Keratinocyte (primary cell): Measurements from ENCODE around the gene NCEH1. TPM values are rescaled to one million over a fixed set of nuclear protein-coding genes. Genes with fewer than 3 reads are reported as not detected.
A peak's percentile ranks its signal among the peaks of the same experiment; 100 is the strongest.

Experiments
- DNase-seq: peaks from one replicate; pipeline ENCODE4 v3.0.0-alpha.2; 2011; ENCODE audit warnings: low read depth, missing footprints, low spot score
- FAIRE-seq: peaks from 2 replicates; lab custom pipeline; 2011; peaks lifted over from hg19 to GRCh38; lab: Jason Lieb, UNC
- H2AFZ ChIP-seq: 2 replicates; pipeline ENCODE4 v1.6.0; 2012; ENCODE audit warnings: low read length, control low read depth, inconsistent platforms; ENCODE audit not compliant: control insufficient read depth
- H3K27ac ChIP-seq: 2 replicates; pipeline ENCODE4 v1.5.1; 2011; ENCODE audit warnings: low read length; ENCODE audit not compliant: control insufficient read depth, insufficient read depth
- H3K27me3 ChIP-seq: 3 replicates; pipeline ENCODE4 v1.6.0; 2011; ENCODE audit warnings: low read length; ENCODE audit not compliant: control insufficient read depth, insufficient read depth; ENCODE audit errors: extremely low read depth
- H3K36me3 ChIP-seq, 2 experiments: 2 replicates in 1 of 2; 3 replicates in 1 of 2; pipeline ENCODE4 v1.5.1; 2011; ENCODE audit warnings: low read length in 2 of 2, mild to moderate bottlenecking in 1 of 2; ENCODE audit not compliant: control insufficient read depth in 2 of 2, insufficient read depth in 2 of 2; ENCODE audit errors: extremely low read depth in 1 of 2
- H3K4me1 ChIP-seq: 3 replicates; pipeline ENCODE4 v1.5.1; 2011; ENCODE audit warnings: low read length; ENCODE audit not compliant: control insufficient read depth, insufficient read depth; ENCODE audit errors: extremely low read depth
- H3K4me2 ChIP-seq: 3 replicates; pipeline ENCODE4 v1.6.0; 2011; ENCODE audit warnings: low read depth, low read length; ENCODE audit not compliant: control insufficient read depth, insufficient read depth; ENCODE audit errors: extremely low read depth
- H3K4me3 ChIP-seq, 3 experiments: fragments of 200-600 bp in 1 of 3; sonication (generic) in 1 of 3; 2 replicates in 2 of 3; 3 replicates in 1 of 3; pipeline ENCODE4 v1.5.1; 2011 to 2016; ENCODE audit warnings: low read length in 3 of 3, mild to moderate bottlenecking in 3 of 3, control low read depth in 2 of 3, inconsistent platforms in 1 of 3, low read depth in 1 of 3, mixed read lengths in 1 of 3, mixed run types in 1 of 3, moderate library complexity in 1 of 3; ENCODE audit not compliant: control insufficient read depth in 2 of 3, insufficient read depth in 2 of 3; ENCODE audit errors: extremely low read depth in 1 of 3
- H3K79me2 ChIP-seq: 2 replicates; pipeline ENCODE4 v1.6.0; 2012; ENCODE audit warnings: low read length; ENCODE audit not compliant: control insufficient read depth, insufficient read depth
- H3K9ac ChIP-seq: 3 replicates; pipeline ENCODE4 v1.6.0; 2011; ENCODE audit warnings: low read length; ENCODE audit not compliant: control insufficient read depth, insufficient read depth; ENCODE audit errors: extremely low read depth
- H3K9me1 ChIP-seq: 3 replicates; pipeline ENCODE4 v1.6.0; 2011; ENCODE audit warnings: low read length; ENCODE audit not compliant: control insufficient read depth, insufficient read depth; ENCODE audit errors: extremely low read depth
- H3K9me3 ChIP-seq: 2 replicates; pipeline ENCODE4 v1.5.1; 2012; ENCODE audit warnings: low read depth, low read length; ENCODE audit not compliant: control insufficient read depth
- H4K20me1 ChIP-seq: 3 replicates; pipeline ENCODE4 v1.6.0; 2011; ENCODE audit warnings: low read length; ENCODE audit not compliant: control insufficient read depth, insufficient read depth; ENCODE audit errors: extremely low read depth
- CTCF ChIP-seq, 3 experiments: IDR thresholded peaks in 1 of 3; conservative IDR thresholded peaks in 1 of 3; optimal IDR thresholded peaks in 1 of 3; 2 replicates in 2 of 3; 3 replicates in 1 of 3; pipeline versions ENCODE3 to v1.5.1; 2011; ENCODE audit warnings: low read length in 3 of 3, mild to moderate bottlenecking in 3 of 3, moderate library complexity in 2 of 3, control low read depth in 1 of 3, inconsistent platforms in 1 of 3; ENCODE audit not compliant: insufficient read depth in 2 of 3; ENCODE audit errors: extremely low read depth in 1 of 3
- EZH2 ChIP-seq: IDR thresholded peaks from one replicate; pipeline ENCODE4 v1.6.1; 2012; ENCODE audit warnings: inconsistent platforms, mild to moderate bottlenecking, low read length, moderate library complexity
- dilution Hi-C: fragments of 300-500 bp; cut with MboI; formaldehyde crosslinking; loops from one replicate; pipeline ENCODE4 v1.7.0; 2020; ENCODE audit warnings: low sequenced_read_pairs; ENCODE audit not compliant: extremely low pct_ligation_motif_present
- polyA plus RNA-seq, 5 experiments: library from polyadenylated mRNA; depleted of rRNA in 3 of 5; stranded (reverse) in 3 of 5; stranded (forward) in 1 of 5; unstranded in 1 of 5; fragments of >200 nt; gene quantifications; 1 replicate in 1 of 5; 2 replicates in 3 of 5; 3 replicates in 1 of 5; pipeline versions ENCODE4 v1.2.1 to v1.2.3, GENCODE V29; 2011 to 2012; ENCODE audit warnings: missing spikeins in 2 of 5, low read depth in 1 of 5, low replicate concordance in 1 of 5

The NCEH1 gene
- polyA plus RNA-seq, 1 donor (not counting 4 experiments of a cell fraction or from before 2014, with no cell fraction given) = 13.2 TPM

DNA sequence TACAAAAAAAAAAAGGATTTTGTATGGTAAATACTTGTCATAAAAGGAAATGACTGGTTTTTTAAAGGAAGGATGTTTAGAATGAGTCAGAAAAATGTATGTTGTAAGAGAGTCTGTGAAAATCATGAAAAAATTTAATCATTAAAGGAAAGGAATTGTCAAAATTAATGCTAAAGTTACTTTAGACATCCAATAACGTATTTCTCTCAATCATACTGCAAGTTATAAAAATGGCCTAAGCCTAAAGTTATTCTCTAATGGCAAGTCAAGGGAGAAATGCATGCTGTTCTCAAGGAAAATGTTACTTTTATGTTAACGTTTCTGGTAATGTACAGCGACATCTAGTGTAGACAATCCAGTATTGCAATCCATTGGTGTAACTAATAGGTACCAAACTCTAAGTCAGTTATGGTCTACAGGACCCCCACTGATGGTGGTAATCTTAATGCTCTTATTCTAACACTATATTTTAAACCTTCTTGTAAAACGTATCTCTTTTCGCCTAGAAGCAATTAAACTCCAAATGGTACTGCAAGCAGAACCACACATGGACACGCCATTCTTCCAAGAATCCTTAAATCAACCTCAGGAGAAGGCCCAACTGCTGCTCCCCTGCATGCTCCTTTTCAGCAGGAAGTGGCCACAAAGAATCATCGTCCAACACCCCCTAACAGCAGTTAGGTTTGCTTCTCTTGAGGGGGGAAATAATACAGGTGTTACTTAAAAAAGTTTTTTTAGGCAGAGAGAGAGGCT is 35.2 kb downstream of the NCEH1 start:
- dilution Hi-C loops = no loop called here
- no peak overlapping the region for H3K9ac ChIP-seq
- no peaks in the 10 kb centered on the region for H3K9me3 ChIP-seq
- H3K9me1 ChIP-seq = no peaks in the 10 kb centered on the region
- peaks cover 5% of the 10 kb centered on the region for H3K79me2 ChIP-seq
- TF ChIP-seq EZH2 (no peak), CTCF (optimal IDR thresholded peaks at IDR 0.05 in 1 of 3, IDR thresholded peaks at IDR 0.05 in 1 of 3, conservative IDR thresholded peaks at IDR 0.05 in 1 of 3; ENCODE audit: extremely low read depth in 1 of 3, insufficient read depth in 2 of 3, low read length in 3 of 3) (peak in 2 of 3 experiments; percentile 53 to 75)
- DNase-seq (no peak), FAIRE-seq (peak; percentile 56)
- no peaks in the 10 kb centered on the region for H3K27me3 ChIP-seq
- no peaks in the 10 kb centered on the region for H4K20me1 ChIP-seq
- no peaks in the 10 kb centered on the region for H3K36me3 ChIP-seq
- no peak overlapping the region for H3K27ac ChIP-seq
- H2AFZ ChIP-seq = no peak overlapping the region
- H3K4me1 ChIP-seq = peaks cover 30% of the 10 kb centered on the region
- H3K4me3 ChIP-seq = no peak overlapping the region
- H3K4me2 ChIP-seq = peak overlapping the region; percentile 45

- FAIRE-seq (peak; percentile 67), DNase-seq (peak; percentile 25)
- H3K9me1 ChIP-seq = no peaks in the 10 kb centered on the region
- no peak overlapping the region for H2AFZ ChIP-seq
- H3K27me3 ChIP-seq = no peaks in the 10 kb centered on the region
- no peak overlapping the region for H3K9ac ChIP-seq
- no peak overlapping the region for H3K27ac ChIP-seq
- no peak overlapping the region for H3K4me3 ChIP-seq
- H3K9me3 ChIP-seq = no peaks in the 10 kb centered on the region
- H3K4me1 ChIP-seq = peaks cover 26% of the 10 kb centered on the region
- H3K4me2 ChIP-seq = no peak overlapping the region
- peaks cover 5% of the 10 kb centered on the region for H3K79me2 ChIP-seq
- TF ChIP-seq EZH2 (no peak), CTCF (optimal IDR thresholded peaks at IDR 0.05 in 1 of 3, IDR thresholded peaks at IDR 0.05 in 1 of 3, conservative IDR thresholded peaks at IDR 0.05 in 1 of 3; ENCODE audit: extremely low read depth in 1 of 3, insufficient read depth in 2 of 3, low read length in 3 of 3) (peak; percentile 64 to 77 (median 69))
- H3K36me3 ChIP-seq = no peaks in the 10 kb centered on the region
- no peaks in the 10 kb centered on the region for H4K20me1 ChIP-seq
- dilution Hi-C loops = no loop called here
Measured at GRCh38 chr3:172673210-172673679, 37.6 kb downstream of the NCEH1 start.
